ENCODE measurements around the gene TMIGD1. TPM values are rescaled to one million over a fixed set of nuclear protein-coding genes. Genes with fewer than 3 reads are reported as not detected.
"Not testable (repeated sequence)": the region's sequence is repeated elsewhere in the genome, so short reads cannot be mapped to it uniquely, and the experiment has no call there.

The TMIGD1 gene
- polyA plus RNA-seq, 2 donors, result not detected

- Histone ChIP-seq H3K4me3 (ENCODE audit: low read depth in 1 of 2, low read length in 2 of 2) (no peak overlapping the region), H3K9me3 (ENCODE audit: control insufficient read depth in 2 of 2, insufficient read depth in 1 of 2, low read depth in 1 of 2, low read length in 1 of 2) (no peaks in the 10 kb centered on the region), H3K27ac (ENCODE audit: low read depth in 2 of 2, low read length in 1 of 2) (no peak overlapping the region), H3K27me3 (ENCODE audit: control insufficient read depth in 1 of 2, insufficient read depth in 2 of 2, low read length in 2 of 2) (no peaks in the 10 kb centered on the region), H3K4me1 (ENCODE audit: control insufficient read depth in 2 of 2, insufficient read depth in 2 of 2, low read length in 1 of 2) (no peaks in the 10 kb centered on the region), H3K36me3 (ENCODE audit: control insufficient read depth in 2 of 2, insufficient read depth in 2 of 2, low read length in 1 of 2) (no peaks in the 10 kb centered on the region)
- WGBS, 2 donors, result 87 to 88% methylated on average over 3 of the region's 3 CpGs
Observed at GRCh38 chr17:30346221-30346795, 12.5 kb upstream of the TMIGD1 start.

- no peaks in the 10 kb centered on the region for H3K4me1 ChIP-seq (ENCODE audit: control insufficient read depth in 2 of 2, insufficient read depth in 2 of 2, low read length in 1 of 2)
- no peaks in the 10 kb centered on the region for H3K36me3 ChIP-seq (ENCODE audit: control insufficient read depth in 2 of 2, insufficient read depth in 2 of 2, low read length in 1 of 2)
- no peaks in the 10 kb centered on the region for H3K27me3 ChIP-seq (ENCODE audit: control insufficient read depth in 1 of 2, insufficient read depth in 2 of 2, low read length in 2 of 2)
- no peak overlapping the region for H3K4me3 ChIP-seq (ENCODE audit: low read depth in 1 of 2, low read length in 2 of 2)
- peak overlapping the region; percentile 62 to 74 for H3K27ac ChIP-seq (ENCODE audit: low read depth in 2 of 2, low read length in 1 of 2)
- 89% methylated on average over 4 of the region's 4 CpGs for WGBS, 2 donors
- H3K9me3 ChIP-seq (ENCODE audit: control insufficient read depth in 2 of 2, insufficient read depth in 1 of 2, low read depth in 1 of 2, low read length in 1 of 2), result no peaks in the 10 kb centered on the region
Observed at GRCh38 chr17:30345527-30346075, 11.7 kb upstream of the TMIGD1 start.

GRCh38 chr17:30345089-30345433 is 11.2 kb upstream of the TMIGD1 start:
- Histone ChIP-seq H3K4me3 (ENCODE audit: low read depth in 1 of 2, low read length in 2 of 2) (no peak overlapping the region), H3K27ac (ENCODE audit: low read depth in 2 of 2, low read length in 1 of 2) (peak overlapping the region; percentile 62 to 86), H3K27me3 (ENCODE audit: control insufficient read depth in 1 of 2, insufficient read depth in 2 of 2, low read length in 2 of 2) (no peaks in the 10 kb centered on the region), H3K9me3 (ENCODE audit: control insufficient read depth in 2 of 2, insufficient read depth in 1 of 2, low read depth in 1 of 2, low read length in 1 of 2) (no peaks in the 10 kb centered on the region), H3K4me1 (ENCODE audit: control insufficient read depth in 2 of 2, insufficient read depth in 2 of 2, low read length in 1 of 2) (no peaks in the 10 kb centered on the region), H3K36me3 (ENCODE audit: control insufficient read depth in 2 of 2, insufficient read depth in 2 of 2, low read length in 1 of 2) (no peaks in the 10 kb centered on the region)
- 74 to 77% methylated on average over 2 of the region's 2 CpGs for WGBS, 2 donors

- 27 to 33% methylated on average over 9 of the region's 9 CpGs for WGBS, 2 donors
- H3K36me3 ChIP-seq (ENCODE audit: control insufficient read depth in 2 of 2, insufficient read depth in 2 of 2, low read length in 1 of 2), result no peaks in the 10 kb centered on the region
- H3K4me1 ChIP-seq (ENCODE audit: control insufficient read depth in 2 of 2, insufficient read depth in 2 of 2, low read length in 1 of 2), result no peaks in the 10 kb centered on the region
- H3K9me3 ChIP-seq (ENCODE audit: control insufficient read depth in 2 of 2, insufficient read depth in 1 of 2, low read depth in 1 of 2, low read length in 1 of 2), result no peaks in the 10 kb centered on the region
- H3K27me3 ChIP-seq (ENCODE audit: control insufficient read depth in 1 of 2, insufficient read depth in 2 of 2, low read length in 2 of 2), result no peaks in the 10 kb centered on the region
- H3K4me3 ChIP-seq (ENCODE audit: low read depth in 1 of 2, low read length in 2 of 2), result no peak overlapping the region
- H3K27ac ChIP-seq (ENCODE audit: low read depth in 2 of 2, low read length in 1 of 2), result peak overlapping the region; percentile 57 to 86
Observed at GRCh38 chr17:30344283-30345088, 10.6 kb upstream of the TMIGD1 start.

- Histone ChIP-seq H3K9me3 (ENCODE audit: control insufficient read depth in 2 of 2, insufficient read depth in 1 of 2, low read depth in 1 of 2, low read length in 1 of 2) (no peaks in the 10 kb centered on the region), H3K27ac (ENCODE audit: low read depth in 2 of 2, low read length in 1 of 2) (peak overlapping the region; percentile 57 to 86), H3K4me3 (ENCODE audit: low read depth in 1 of 2, low read length in 2 of 2) (no peak overlapping the region), H3K36me3 (ENCODE audit: control insufficient read depth in 2 of 2, insufficient read depth in 2 of 2, low read length in 1 of 2) (no peaks in the 10 kb centered on the region), H3K27me3 (ENCODE audit: control insufficient read depth in 1 of 2, insufficient read depth in 2 of 2, low read length in 2 of 2) (no peaks in the 10 kb centered on the region), H3K4me1 (ENCODE audit: control insufficient read depth in 2 of 2, insufficient read depth in 2 of 2, low read length in 1 of 2) (no peaks in the 10 kb centered on the region)
- 72 to 74% methylated on average over 4 of the region's 4 CpGs for WGBS, 2 donors
Observed at GRCh38 chr17:30343796-30344195, 9.9 kb upstream of the TMIGD1 start.

GRCh38 chr17:30343244-30343643 is 9.4 kb upstream of the TMIGD1 start:
- H3K36me3 ChIP-seq (ENCODE audit: control insufficient read depth in 2 of 2, insufficient read depth in 2 of 2, low read length in 1 of 2); H3K4me1 ChIP-seq (ENCODE audit: control insufficient read depth in 2 of 2, insufficient read depth in 2 of 2, low read length in 1 of 2); H3K27ac ChIP-seq (ENCODE audit: low read depth in 2 of 2, low read length in 1 of 2); H3K9me3 ChIP-seq (ENCODE audit: control insufficient read depth in 2 of 2, insufficient read depth in 1 of 2, low read depth in 1 of 2, low read length in 1 of 2); H3K27me3 ChIP-seq (ENCODE audit: control insufficient read depth in 1 of 2, insufficient read depth in 2 of 2, low read length in 2 of 2); H3K4me3 ChIP-seq (ENCODE audit: low read depth in 1 of 2, low read length in 2 of 2): not testable (repeated sequence)
- 93 to 95% methylated on average over 3 of the region's 3 CpGs for WGBS, 2 donors

- no peak overlapping the region for H3K27ac ChIP-seq (ENCODE audit: low read depth in 2 of 2, low read length in 1 of 2)
- no peaks in the 10 kb centered on the region for H3K4me1 ChIP-seq (ENCODE audit: control insufficient read depth in 2 of 2, insufficient read depth in 2 of 2, low read length in 1 of 2)
- no peaks in the 10 kb centered on the region for H3K9me3 ChIP-seq (ENCODE audit: control insufficient read depth in 2 of 2, insufficient read depth in 1 of 2, low read depth in 1 of 2, low read length in 1 of 2)
- H3K27me3 ChIP-seq (ENCODE audit: control insufficient read depth in 1 of 2, insufficient read depth in 2 of 2, low read length in 2 of 2), result no peaks in the 10 kb centered on the region
- 84 to 90% methylated on average over 5 of the region's 5 CpGs for WGBS, 2 donors
- H3K36me3 ChIP-seq (ENCODE audit: control insufficient read depth in 2 of 2, insufficient read depth in 2 of 2, low read length in 1 of 2), result no peaks in the 10 kb centered on the region
- H3K4me3 ChIP-seq (ENCODE audit: low read depth in 1 of 2, low read length in 2 of 2), result no peak overlapping the region
Observed at GRCh38 chr17:30341703-30342249, 7.9 kb upstream of the TMIGD1 start.

- H3K27me3 ChIP-seq (ENCODE audit: control insufficient read depth in 1 of 2, insufficient read depth in 2 of 2, low read length in 2 of 2), result no peaks in the 10 kb centered on the region
- H3K27ac ChIP-seq (ENCODE audit: low read depth in 2 of 2, low read length in 1 of 2), result no peak overlapping the region
- no peak overlapping the region for H3K4me3 ChIP-seq (ENCODE audit: low read depth in 1 of 2, low read length in 2 of 2)
- WGBS, 2 donors, result 41 to 45% methylated on average over 6 of the region's 6 CpGs
- no peaks in the 10 kb centered on the region for H3K4me1 ChIP-seq (ENCODE audit: control insufficient read depth in 2 of 2, insufficient read depth in 2 of 2, low read length in 1 of 2)
- H3K36me3 ChIP-seq (ENCODE audit: control insufficient read depth in 2 of 2, insufficient read depth in 2 of 2, low read length in 1 of 2), result no peaks in the 10 kb centered on the region
- H3K9me3 ChIP-seq (ENCODE audit: control insufficient read depth in 2 of 2, insufficient read depth in 1 of 2, low read depth in 1 of 2, low read length in 1 of 2), result no peaks in the 10 kb centered on the region
Observed at GRCh38 chr17:30340801-30341356, 7.0 kb upstream of the TMIGD1 start.

- H3K27me3 ChIP-seq (ENCODE audit: control insufficient read depth in 1 of 2, insufficient read depth in 2 of 2, low read length in 2 of 2), result no peaks in the 10 kb centered on the region
- WGBS, 2 donors, result 88 to 93% methylated on average over 2 of the region's 2 CpGs
- H3K4me3 ChIP-seq (ENCODE audit: low read depth in 1 of 2, low read length in 2 of 2), result no peak overlapping the region
- H3K27ac ChIP-seq (ENCODE audit: low read depth in 2 of 2, low read length in 1 of 2), result no peak overlapping the region
- no peaks in the 10 kb centered on the region for H3K4me1 ChIP-seq (ENCODE audit: control insufficient read depth in 2 of 2, insufficient read depth in 2 of 2, low read length in 1 of 2)
- no peaks in the 10 kb centered on the region for H3K36me3 ChIP-seq (ENCODE audit: control insufficient read depth in 2 of 2, insufficient read depth in 2 of 2, low read length in 1 of 2)
- no peaks in the 10 kb centered on the region for H3K9me3 ChIP-seq (ENCODE audit: control insufficient read depth in 2 of 2, insufficient read depth in 1 of 2, low read depth in 1 of 2, low read length in 1 of 2)
Observed at GRCh38 chr17:30339086-30339485, 5.2 kb upstream of the TMIGD1 start.

All from esophagus (tissue), 2 donors.